GM10266 (cell line): ENCODE data around the gene RGS19.

Experiments
- DNase-seq: peaks from one replicate; pipeline ENCODE4 v3.0.0; 2012; ENCODE audit errors: extremely low spot score
- TF ChIP-seq, protein P1 (sequence below): IDR thresholded peaks from 2 replicates; pipeline ENCODE4 v1.5.1; 2012; ENCODE audit warnings: mild to moderate bottlenecking, low read depth; ENCODE audit not compliant: control insufficient read depth, insufficient read depth; ENCODE audit errors: missing control alignments

Gene RGS19

DNA sequence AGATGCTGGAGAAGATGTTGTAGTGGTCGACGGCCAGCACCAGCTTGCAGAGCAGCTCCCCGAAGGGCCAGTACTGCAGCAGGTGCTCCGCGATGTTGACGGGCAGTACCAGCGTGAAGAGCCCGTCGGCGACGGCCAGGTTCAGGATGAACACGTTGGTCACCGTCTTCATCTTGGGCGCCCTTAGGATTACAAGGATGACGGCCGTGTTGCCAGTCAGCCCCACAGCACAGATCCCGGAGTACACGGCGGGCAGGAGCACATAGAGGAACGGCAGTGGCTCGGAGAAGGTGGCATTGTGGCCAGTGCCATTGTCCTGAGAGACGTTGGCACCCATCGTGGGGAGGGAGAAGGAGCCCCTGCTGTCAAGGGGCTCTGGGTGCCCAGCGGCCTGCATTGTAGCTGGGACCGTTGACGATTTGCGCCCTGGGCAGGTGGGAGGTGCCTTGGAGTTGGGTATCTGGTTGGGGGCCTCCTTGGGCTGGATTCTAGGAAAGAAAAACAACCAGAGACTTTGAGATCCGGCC, 27.2 kb upstream of the RGS19 start:
- TF ChIP-seq, protein P1, sequence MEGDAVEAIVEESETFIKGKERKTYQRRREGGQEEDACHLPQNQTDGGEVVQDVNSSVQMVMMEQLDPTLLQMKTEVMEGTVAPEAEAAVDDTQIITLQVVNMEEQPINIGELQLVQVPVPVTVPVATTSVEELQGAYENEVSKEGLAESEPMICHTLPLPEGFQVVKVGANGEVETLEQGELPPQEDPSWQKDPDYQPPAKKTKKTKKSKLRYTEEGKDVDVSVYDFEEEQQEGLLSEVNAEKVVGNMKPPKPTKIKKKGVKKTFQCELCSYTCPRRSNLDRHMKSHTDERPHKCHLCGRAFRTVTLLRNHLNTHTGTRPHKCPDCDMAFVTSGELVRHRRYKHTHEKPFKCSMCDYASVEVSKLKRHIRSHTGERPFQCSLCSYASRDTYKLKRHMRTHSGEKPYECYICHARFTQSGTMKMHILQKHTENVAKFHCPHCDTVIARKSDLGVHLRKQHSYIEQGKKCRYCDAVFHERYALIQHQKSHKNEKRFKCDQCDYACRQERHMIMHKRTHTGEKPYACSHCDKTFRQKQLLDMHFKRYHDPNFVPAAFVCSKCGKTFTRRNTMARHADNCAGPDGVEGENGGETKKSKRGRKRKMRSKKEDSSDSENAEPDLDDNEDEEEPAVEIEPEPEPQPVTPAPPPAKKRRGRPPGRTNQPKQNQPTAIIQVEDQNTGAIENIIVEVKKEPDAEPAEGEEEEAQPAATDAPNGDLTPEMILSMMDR = no peak
- DNase-seq = no peak

DNA sequence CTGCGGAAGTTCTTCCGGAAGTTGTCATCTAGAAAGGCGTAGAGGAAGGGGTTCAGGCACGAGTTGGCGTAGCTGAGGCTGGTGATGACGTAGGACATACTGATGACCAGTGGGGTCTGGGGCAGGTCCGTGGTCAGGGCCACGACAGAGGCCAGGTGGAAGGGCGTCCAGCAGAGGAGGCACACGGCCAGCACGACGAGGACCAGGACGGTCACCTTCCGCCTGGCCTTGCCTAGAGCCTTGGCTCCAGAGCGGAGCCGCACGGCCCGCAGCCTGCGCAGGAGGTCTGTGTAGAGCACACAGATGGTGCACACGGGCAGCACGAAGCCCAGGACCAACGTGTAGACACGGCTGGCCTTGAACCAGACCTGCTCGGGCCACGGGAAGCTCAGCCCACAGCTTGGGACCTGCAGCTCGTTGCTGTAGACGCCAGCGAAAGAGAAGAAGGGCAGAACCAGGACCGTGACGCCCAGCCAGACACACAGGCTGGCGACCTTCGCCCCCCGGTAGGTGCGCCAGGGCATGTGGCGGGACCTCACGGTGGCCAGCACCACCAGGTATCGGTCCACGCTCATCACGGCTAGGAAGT, 26.6 kb upstream of the RGS19 start:
- TF ChIP-seq, protein P1 = no peak
- no peak for DNase-seq

DNA sequence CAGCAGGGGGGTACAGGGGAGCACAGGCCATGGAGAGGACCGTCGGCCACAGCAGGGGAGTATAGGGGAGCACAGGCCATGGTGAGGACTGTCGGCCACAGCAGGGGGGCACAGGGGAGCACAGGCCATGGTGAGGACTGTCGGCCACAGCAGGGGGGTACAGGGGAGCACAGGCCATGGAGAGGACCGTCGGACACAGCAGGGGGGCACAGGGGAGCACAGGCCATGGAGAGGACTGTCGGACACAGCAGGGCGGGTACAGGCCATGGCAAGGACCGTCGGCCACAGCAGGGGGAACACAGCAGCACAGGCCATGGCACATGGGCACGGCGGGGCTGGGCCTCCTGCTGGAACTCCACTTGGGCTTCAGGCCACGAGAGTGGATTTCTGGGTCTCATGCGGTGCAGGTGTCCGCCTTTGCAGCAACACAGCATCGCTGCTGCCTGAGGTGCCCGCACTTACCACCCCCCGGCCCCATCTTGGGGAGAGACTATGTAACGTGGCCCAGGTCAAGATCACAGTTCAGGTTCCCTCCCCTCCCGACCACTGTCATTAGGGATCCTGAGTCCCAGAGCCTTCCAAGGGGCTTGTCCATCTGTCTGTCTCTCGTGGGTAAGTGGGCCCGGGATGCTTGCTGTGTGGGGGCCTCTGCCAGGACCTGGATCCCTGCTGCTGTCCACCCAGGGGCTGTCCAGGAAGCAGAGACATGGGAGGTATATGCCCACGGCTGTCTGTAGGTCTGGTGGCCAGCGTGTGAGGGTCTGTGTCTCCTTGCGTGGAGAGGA, 25.5 kb upstream of the RGS19 start:
- TF ChIP-seq, protein P1 = no peak
- no peak for DNase-seq

DNA sequence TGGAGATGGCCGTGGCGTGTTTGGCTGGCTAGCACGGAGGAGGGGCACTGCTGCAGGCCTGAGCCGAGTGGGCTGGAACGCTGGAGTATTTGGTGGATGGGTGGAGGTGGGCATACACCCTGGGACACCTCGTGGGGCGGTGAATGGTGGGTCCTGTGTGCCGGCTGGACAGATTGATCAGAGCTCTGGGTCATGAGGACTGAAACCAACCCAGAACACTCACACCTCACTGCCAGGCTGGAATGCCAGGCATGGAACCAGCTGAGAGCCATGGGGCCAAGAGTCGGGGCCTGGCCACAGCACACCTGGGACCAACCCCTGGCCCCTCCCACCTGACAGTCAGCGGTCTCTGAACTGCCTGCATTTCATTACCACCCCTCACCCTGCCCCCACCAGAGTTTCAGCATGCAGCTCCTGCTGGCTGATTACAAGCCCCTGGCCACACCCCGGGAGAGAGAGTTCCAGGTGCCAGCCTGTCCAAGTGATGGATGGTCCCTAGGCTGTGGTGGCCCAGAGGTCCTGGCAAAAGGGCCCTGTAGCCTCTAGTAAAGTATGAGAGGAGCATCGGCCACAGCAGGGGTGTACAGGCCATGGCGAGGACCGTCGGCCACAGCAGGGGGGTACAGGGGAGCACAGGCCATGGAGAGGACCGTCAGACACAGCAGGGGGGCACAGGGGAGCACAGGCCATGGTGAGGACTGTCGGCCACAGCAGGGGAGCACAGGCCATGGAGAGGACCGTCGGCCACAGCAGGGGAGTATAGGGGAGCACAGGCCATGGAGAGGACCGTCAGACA, 24.8 kb upstream of the RGS19 start:
- no peak for DNase-seq
- TF ChIP-seq, protein P1 = no peak

DNA sequence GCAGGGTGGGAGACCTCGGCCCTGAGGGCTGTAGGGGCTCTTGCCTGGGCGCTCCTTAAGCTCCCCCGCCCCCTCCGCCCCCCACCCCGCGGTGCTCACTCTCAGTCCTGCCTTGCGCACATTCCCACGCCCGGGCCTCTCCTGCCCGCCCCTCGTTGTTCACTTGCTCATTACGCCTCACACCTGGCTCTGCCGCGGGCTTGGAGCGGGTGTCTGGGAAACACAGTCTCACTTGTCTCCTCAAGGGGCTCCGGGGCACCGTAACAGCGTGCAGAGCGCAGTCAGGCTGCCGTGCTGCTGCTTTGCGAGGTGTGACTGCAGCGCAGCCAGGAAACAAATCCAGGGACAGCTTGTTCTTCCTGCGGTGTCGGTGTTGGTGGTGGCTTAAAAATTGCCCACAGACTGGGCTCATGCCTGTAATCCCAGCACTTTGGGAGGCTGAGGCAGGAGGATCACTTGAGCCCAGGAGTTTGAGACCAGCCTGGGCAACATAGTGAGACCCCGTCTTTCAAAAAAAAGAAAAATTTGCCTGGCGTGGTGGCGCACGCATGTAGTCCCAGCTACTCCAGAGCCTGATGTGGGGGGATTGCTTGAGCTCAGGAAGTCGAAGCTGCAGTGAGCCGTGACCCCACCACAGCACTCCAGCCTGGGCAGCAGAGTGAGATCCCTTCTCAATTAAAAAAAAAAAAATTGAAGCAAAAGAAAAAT, 23.5 kb upstream of the RGS19 start:
- DNase-seq = no peak
- TF ChIP-seq, protein P1 = no peak

DNA sequence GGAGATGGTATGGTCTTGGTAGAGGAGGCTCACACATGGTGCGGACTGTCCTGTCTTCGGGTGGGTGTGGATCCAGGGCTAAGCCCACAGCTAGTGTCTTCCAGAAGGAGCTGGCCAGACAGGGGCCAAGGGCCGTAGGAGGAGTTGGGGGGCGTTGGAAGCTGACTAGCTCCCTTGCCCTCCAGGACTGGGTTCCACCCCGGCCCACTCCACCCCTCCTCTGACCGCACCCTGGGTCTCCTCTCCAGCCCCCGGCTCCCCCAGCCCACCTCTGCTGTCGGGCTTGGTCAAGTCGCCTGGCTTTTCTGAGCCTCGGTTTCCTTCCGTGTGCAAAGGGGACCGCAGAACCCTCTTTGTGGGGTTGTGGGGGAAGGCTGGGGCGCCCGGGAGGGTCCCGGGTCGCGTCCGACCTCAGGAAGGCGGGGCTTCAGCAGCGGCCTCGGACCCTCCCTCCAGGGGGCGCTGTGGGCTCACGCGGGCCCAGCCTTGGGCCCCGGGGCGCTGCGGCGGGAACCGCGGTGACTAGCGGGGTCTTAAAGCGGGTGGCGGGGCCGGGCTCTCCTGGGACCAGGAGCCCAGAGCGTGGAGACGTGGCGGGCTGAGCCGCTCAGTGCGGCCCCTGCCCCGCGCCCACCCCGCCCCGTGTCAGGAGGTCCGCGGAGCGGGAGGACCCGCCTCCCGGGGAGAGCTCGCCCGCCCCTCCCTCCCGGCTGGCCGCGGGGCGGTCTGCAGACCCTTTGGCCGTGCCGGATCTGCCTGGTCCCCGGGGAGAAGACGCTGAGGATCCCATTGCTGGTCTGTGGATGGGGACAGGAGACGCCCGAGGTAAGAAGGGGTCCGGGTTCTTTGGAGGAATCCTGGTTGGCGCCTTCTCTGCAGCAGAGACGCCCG, 22.7 kb upstream of the RGS19 start:
- DNase-seq = peak; percentile 86
- TF ChIP-seq, protein P1 = peak; percentile 70
